ENCODE results near the gene KRT79.

The KRT79 gene

GRCh38 chr12:52817699-52818238, 16.3 kb downstream of the KRT79 start:
- no peak for DNase-seq

DNA sequence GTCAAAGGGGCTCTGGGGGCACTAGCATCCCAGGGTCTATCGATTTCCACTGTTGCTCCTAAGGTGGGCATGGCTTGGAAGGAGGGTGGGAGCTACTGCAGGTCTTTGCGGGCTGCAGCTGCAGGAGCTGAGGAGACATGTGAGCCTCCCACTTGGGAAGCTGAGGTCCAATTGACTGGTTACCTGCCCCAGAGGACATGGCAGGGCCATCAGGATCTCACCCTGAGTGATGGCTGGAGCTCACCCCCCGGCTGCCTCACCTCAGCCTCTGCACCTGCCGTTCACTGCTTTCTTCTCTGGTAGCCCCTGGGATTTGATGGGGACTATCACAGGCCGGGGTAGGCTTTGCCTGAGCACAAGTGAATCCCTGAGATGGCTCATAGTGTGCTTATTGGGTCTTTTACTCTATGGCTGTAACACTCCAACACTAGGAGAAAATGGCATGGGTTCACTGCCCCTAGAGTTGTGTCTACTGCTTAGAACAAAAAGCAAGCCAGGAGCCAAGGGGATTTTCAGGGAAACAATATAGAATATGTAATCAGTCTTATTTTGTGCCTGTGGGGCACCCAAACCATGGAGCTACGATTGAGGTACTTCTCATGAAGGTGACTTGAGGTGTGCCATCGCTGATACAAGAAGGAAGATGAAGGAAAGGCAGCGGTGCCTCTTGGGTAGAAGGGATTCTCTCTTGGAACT, 17.0 kb downstream of the KRT79 start:
- no peak for DNase-seq

DNA sequence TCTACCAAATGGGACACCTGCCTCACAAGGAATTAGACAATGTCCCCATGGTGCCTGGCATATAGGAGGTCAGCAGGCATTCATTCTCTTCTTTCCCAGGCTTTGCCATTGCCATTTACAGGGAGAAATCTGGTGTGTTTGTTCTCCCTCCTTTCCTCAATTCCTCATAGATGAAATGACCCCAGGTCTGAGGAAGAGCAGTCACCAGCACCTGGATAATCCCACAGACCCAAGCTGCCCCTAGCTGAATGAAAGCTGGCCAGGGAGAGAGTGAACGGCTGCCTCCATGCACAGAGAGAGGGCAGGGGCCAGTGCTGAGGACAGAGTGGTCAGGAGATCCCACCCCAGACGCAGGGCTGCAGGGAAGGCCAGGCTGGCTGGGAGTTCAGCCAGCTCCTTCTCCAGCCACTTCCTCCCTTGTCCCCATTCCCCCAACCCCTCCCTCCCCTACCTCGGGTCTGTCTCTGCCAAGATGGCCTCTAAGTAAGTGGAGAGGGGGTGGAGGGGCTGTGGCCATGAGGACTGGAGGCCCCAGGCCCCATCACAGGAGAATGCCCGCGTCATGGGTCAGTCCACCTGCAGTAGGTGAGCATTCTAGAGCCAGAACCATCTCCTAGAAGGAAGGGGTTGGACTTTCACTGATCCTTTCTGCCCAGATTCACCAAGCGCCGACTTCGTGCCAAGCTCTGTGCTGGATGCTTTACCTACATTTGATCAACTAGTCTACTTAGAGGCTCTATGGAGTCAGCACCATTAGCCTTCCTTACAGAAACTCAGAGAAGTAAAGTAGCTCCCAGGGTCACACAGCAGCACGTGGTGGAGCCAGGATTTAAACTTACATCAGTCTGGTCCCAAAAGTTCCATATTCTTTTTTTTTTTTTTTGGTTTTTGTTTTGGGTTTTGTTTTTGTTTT, 18.2 kb downstream of the KRT79 start:
- no peak for DNase-seq

DNA sequence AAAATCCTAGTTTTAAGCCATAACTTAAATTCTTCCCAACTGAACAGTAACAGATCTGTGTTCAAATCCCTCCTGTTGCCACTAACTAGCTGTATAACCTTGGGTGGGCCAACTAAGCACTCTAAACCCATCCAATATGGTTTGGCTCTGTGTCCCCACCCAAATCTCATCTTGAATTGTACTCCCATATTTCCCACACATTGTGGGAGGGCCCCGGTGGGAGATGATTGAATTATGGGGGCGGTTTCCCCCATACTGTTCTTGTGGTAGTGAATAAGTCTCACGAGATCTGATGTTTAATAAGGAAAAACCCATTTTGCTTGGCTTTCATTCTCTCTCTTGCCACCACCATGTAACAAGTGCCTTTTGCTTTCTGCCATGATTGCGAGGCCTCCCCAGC, 18.9 kb downstream of the KRT79 start:
- no peak for DNase-seq

DNA sequence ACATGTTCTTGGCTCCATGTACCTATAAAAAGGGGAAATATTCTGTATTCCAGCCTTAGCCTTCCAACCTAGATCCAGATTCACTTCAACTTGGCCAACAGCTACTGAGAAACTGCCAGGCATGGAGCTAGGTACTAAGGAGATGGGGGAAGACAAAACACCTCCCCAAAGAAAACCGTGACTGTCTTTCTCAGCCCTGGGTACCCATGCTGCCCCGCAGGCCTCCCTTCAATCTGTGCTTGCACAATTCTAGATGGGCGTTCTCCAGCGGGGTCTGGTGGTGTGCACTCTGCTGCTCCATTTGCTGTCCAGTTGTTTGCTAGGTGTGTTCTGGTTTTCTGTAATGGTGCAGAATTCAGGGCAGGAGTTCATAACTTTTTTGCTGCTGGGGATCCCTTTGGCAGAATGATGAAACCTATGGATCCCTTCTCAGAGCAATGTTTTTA, 19.4 kb downstream of the KRT79 start:
- no peak for DNase-seq

DNA sequence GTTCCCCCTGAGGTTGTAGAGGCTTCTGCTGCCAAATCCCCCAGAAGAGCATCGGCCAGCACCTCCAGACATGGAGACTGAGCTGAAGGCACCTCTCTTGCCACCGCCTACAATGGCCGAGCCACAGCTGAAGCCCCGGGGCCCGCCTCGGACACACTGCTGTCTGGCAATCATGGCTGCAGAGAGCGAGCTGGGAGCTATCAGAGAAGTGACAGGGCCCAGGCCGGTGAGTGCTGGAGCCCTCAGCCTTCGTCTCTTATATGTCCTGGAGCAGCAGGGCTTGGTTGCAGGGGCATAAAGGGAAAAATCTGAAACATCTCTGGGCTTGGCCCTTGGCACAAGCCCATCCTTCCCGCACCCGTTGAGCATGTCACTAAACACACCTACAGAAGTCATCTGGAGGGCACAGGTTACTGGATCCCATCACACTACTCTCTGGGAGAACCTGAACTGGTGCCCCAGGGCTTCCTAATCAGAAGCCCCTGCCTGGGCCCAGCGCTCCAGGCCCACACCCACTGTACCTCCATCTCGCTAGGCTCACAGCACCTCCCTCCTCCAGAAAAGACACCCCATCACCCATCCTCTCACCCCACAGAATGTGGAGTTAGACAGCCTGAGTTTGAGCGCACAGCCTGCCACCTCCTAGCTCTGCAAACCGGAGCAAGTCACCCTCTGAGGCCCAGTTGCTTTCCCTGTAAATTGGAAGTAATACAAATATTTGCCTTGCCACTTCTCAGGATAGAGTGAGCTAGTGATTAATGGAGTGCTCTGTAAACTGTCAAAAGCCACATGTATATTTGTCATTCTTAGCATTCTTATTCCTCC, 20.0 kb downstream of the KRT79 start, which contains the start of gene KRT4:
Gene KRT4, minus strand, starts transcription at position 232 of the 825 bp plus-strand sequence. Its CDS starts 58 bp downstream, at position 174.
- DNase-seq: no peak

- no peak for DNase-seq
Observed at GRCh38 chr12:52813203-52813819, 20.8 kb downstream of the KRT79 start.

GRCh38 chr12:52812749-52813148, 21.4 kb downstream of the KRT79 start:
- no peak for DNase-seq

DNA sequence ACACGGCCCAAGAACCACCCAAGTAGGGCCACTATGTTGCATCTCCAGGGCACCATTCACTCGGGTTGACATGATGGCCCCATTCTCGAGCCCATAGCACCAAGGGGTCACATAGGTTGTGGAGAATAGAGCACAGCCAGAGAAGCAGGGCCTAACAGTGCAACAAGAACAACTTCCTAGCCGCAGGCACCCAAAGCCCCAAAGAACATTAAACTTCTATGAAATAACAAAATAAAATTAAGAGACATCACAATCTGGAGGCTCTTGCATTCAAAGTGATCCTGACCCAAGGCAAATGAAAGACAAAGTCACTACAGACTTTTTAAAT, 22.1 kb downstream of the KRT79 start:
- DNase-seq: no peak

GRCh38 chr12:52811191-52812072, 22.7 kb downstream of the KRT79 start:
- no peak for DNase-seq

- DNase-seq: no peak
Observed at GRCh38 chr12:52810554-52810953, 23.6 kb downstream of the KRT79 start.

DNA sequence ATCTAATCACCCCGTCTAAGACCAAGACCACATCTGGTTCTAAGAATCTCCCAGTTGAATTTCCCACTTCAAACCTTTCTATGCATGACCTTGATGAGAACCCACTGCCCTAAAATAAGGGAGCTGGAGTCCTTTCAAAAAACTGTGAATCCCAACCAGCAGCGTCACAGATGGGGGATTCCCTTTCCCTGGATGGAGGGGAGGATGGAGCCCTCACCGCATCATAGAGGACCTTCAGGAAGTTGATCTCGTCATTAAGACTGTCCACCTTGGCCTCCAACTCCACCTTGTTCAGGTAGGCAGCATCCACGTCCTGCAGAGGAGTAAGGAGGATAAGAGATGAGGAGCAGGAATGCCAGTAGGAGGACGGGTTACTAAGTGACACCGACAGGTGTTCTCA, 24.9 kb downstream of the KRT79 start:
- DNase-seq: no peak

- no peak for DNase-seq
Observed at GRCh38 chr12:52808573-52809160, 25.4 kb downstream of the KRT79 start.

DNA sequence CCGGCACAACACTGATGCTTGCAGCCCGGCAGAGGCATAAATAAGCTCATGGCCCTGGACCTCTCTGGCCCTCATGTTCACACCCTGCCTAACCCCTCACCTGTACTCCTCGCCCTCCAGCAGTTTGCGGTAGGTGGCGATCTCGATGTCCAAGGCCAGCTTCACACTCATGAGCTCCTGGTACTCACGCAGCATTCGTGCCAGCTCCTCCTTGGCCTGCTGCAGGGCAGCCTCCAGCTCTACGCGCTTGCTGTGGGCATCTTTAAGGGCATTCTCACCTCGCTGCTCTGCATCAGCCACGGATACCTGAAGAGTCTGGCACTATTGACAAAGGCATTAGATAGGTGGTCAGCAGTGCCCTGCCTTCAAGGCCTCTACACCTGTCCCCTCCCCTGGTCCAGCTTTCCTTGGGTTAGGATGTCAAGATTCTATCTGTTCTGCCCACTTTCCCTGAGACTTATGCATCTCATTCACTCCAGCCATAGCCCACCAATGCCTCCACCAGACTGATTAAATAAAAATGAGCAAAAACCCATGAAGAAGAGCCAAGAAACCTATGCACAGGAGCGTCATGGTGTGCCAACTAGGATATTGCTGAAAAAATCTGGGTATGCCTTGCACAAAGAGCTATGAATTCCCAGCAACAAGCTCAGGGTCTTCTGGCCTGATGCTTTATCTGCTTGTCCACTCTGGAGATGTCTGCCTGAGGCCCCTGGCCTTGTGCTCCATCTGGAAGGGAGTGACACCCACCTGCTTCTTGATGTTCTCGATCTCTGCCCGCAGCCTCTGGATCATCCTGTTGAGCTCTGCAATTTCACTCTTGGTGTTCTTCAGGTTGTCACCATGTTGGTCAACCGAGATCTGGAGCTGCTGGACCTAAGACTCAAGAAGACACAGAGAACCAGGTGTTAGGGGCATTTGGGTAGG, 26.3 kb downstream of the KRT79 start:
- no peak for DNase-seq

DNA sequence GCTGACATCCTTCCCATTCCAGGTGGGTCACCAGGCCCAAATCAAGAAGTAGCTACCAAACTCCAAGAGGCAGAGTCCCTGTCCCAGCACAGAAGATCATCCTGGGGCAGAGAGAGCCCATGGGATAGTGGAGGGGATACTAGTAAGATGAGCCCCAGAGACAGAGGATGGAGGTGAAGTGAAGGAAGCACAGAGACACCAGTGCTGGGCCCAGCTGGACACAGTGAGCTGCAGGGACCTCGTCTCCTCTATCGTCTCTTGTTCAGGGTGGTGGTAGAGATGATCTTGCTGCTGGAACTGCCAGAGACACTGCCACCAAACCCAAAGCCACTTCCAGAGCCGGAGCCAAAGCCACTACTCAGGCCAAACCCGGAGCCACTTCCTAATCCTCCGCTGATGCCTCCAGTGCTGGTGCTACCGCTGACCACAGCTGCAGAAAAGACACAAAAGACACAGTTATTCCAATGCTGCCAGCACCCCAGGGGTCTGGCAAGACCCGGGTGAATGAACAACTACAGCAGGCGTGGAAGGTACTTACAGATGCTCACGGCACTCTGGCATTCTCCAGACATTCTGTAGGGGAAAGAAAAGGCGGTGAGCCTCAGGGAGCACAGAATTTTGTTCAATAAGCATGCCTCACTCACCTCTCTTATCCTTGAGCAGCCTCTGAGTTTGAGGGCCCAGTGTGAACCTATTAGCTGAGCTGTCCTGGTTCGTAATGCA, 27.1 kb downstream of the KRT79 start:
- DNase-seq: no peak

GRCh38 chr12:52806169-52806811, 27.8 kb downstream of the KRT79 start:
- no peak for DNase-seq

GRCh38 chr12:52805739-52806138, 28.4 kb downstream of the KRT79 start:
- no peak for DNase-seq

GRCh38 chr12:52805000-52805399, 29.1 kb downstream of the KRT79 start:
- no peak for DNase-seq

DNA sequence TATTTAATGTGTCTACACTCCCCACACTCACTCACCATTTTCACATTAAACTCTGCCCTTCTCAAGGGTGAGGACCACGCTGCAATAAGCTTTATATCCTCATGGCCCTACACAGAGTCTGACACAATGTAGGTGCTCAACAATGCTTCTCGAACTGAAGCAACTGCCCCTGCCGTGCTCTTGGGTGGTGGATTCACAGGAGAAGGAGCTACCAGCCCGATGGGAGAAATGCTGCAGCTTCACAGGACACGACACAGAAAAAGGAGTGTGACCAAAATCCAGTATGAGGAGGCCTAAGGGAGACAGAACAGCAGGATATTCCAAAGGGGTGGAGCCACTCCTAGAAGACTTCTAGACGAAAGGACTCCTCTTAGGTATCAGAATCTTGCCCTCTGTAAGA, 31.7 kb downstream of the KRT79 start:
- DNase-seq: no peak

All from cerebellar nuclear complex (tissue), 1 donor.